Muscle of back (tissue), 11 donors: ENCODE data around the gene ZNF628. TPM values are rescaled to one million over a fixed set of nuclear protein-coding genes. Genes with fewer than 3 reads are reported as not detected.

ENCODE experiments used
- DNase-seq, 3 donors: peaks; one replicate each; pipeline versions ENCODE4 v3.0.0 to v3.0.0-alpha.2; 2013
- polyA plus RNA-seq, 10 donors: library from polyadenylated mRNA; unstranded; fragments of 120-200 nt; gene quantifications; one replicate each; pipeline ENCODE4 v1.2.1, GENCODE V29; 2013; ENCODE audit not compliant: insufficient read length in 10 of 10

ZNF628 gene
- polyA plus RNA-seq, 10 donors, result 2.1 to 4.3 (median 3.1) TPM

DNA sequence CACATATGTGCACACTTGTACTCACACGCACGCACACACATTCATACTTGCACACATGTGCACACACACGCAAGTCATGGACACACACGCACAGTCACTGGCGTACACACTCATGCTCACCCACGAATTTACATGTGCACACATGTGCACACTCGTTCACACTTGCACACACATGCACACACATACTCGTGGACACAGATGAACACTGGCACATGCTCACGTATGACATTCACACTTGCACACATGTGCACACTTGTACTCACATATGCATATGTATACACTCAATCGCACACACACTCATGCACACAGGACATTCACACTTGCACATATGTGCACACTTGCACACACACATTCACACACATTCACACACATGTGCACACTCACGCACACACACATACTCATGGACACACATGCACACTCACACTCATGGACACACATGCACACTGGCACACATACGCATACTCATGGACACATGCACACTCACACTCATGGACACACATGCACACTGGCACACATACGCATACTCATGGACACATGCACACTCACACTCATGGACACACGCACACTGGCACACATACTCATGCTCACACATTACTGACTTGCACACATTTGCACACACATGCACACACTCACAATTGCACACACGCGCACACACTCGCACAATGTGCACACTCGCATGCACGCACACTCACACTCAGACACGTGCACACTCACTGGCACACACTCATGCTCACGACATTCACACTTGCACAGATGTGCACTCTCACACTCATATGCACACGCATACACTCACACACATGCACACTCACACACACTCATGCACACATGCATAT, 51.0 kb downstream of the ZNF628 start:
- DNase-seq, result no peak

GRCh38 chr19:55528030-55528803, 51.8 kb downstream of the ZNF628 start:
- DNase-seq, result no peak

DNA sequence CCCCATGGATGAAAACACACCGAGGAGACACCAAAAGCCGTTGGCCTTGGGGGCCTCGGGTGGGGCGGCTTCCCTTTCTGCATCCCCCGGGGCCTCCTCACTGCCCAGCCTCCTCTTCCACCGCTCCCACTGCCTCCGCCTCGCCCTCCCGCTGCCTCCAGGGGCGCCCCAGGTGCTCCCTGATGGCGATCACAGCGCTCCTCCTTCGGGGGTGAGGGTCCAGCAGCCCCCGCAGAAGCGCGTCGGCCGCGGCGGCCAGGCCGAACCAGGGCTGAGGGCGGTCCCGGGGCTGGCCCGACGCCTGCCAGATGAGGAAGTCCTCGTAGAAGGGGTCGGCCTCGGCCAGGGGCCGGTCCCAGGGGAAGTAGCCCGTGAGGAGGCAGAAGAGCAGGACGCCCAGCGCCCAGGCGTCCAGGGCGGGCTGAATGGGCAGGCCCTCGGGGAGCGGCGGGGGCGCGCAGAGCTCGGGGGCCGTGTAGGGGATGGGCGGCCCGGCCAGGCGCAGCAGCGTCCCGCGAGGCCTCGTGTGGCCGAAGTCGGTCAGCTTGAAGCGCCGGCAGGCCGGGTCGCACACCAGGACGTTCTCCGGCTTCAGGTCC, 53.3 kb downstream of the ZNF628 start:
- DNase-seq, result no peak

GRCh38 chr19:55530996-55531395, 54.6 kb downstream of the ZNF628 start:
- DNase-seq, result no peak

Other genes with a start within 250 kb of the ZNF628 start
- gene TMEM86B, start 247.9 kb upstream of the ZNF628 start, polyA plus RNA-seq, result 1 to 10 TPM; 1.4 to 3.5 (median 2.9) TPM
- 10 to 100 TPM; 21.5 to 31.9 (median 27.8) TPM for gene PPP6R1, start 217.6 kb upstream of the ZNF628 start, polyA plus RNA-seq
- gene HSPBP1, start 196.5 kb upstream of the ZNF628 start, polyA plus RNA-seq, result 10 to 100 TPM; 14.6 to 29.6 (median 21.2) TPM
- gene BRSK1, start 192.6 kb upstream of the ZNF628 start, polyA plus RNA-seq, result 10 to 100 TPM in 1 of 10 donors, 1 to 10 TPM in 9; 5.0 to 10.9 (median 8.0) TPM
- gene TMEM150B, start 151.3 kb upstream of the ZNF628 start, polyA plus RNA-seq, result 1 to 10 TPM in 2 of 10 donors, under 1 TPM in 8; 0.45 to 1.3 (median 0.68) TPM
- gene KMT5C, start 136.7 kb upstream of the ZNF628 start, polyA plus RNA-seq, result 10 to 100 TPM; 12.8 to 29.0 (median 18.0) TPM
- gene COX6B2, start 121.9 kb upstream of the ZNF628 start, polyA plus RNA-seq, result 1 to 10 TPM in 2 of 10 donors, under 1 TPM in 3, not detected in 5; 0.08 to 3.0 (median 0.24) TPM
- gene GARIN5B, start 113.4 kb upstream of the ZNF628 start, polyA plus RNA-seq, result under 1 TPM in 1 of 10 donors, not detected in 9; 0.07 TPM
- gene IL11, start 106.2 kb upstream of the ZNF628 start, polyA plus RNA-seq, result under 1 TPM in 8 of 10 donors, not detected in 2; 0.07 to 0.66 (median 0.39) TPM
- not detected for gene TMEM190, start 99.8 kb upstream of the ZNF628 start, polyA plus RNA-seq
- gene TMEM238, start 92.3 kb upstream of the ZNF628 start, polyA plus RNA-seq, result under 1 TPM in 5 of 10 donors, not detected in 5; 0.12 to 0.48 (median 0.23) TPM
- 1,000 to 10,000 TPM; 1,118 to 2,122 (median 1,535) TPM for gene RPL28, start 90.7 kb upstream of the ZNF628 start, polyA plus RNA-seq
- gene UBE2S, start 68.8 kb upstream of the ZNF628 start, polyA plus RNA-seq, result 10 to 100 TPM; 26.3 to 47.0 (median 37.2) TPM
- under 1 TPM; 0.07 to 0.39 (median 0.15) TPM for gene SHISA7, start 33.3 kb upstream of the ZNF628 start, polyA plus RNA-seq
- gene ISOC2, start 15.0 kb upstream of the ZNF628 start, polyA plus RNA-seq, result 10 to 100 TPM; 26.6 to 40.9 (median 30.8) TPM
- gene C19orf85, start 11.9 kb upstream of the ZNF628 start, polyA plus RNA-seq, result not detected
- 10 to 100 TPM; 21.1 to 41.2 (median 27.1) TPM for gene NAT14, start 8.6 kb downstream of the ZNF628 start, polyA plus RNA-seq
- 10 to 100 TPM; 13.9 to 50.8 (median 23.6) TPM for gene SSC5D, start 11.8 kb downstream of the ZNF628 start, polyA plus RNA-seq
- gene SBK2, start 60.5 kb downstream of the ZNF628 start, polyA plus RNA-seq, result 1 to 10 TPM in 9 of 10 donors, under 1 TPM in 1; 0.90 to 6.8 (median 3.3) TPM
- gene SBK3, start 68.9 kb downstream of the ZNF628 start, polyA plus RNA-seq, result under 1 TPM in 3 of 10 donors, not detected in 7; 0.12 to 0.49 (median 0.12) TPM
- gene ZNF579, start 104.2 kb downstream of the ZNF628 start, polyA plus RNA-seq, result 10 to 100 TPM in 6 of 10 donors, 1 to 10 TPM in 4; 9.2 to 14.7 (median 10.4) TPM
- gene FIZ1, start 122.9 kb downstream of the ZNF628 start, polyA plus RNA-seq, result 10 to 100 TPM in 8 of 10 donors, 1 to 10 TPM in 2; 8.5 to 13.3 (median 11.1) TPM
- gene ZNF524, start 123.7 kb downstream of the ZNF628 start, polyA plus RNA-seq, result 1 to 10 TPM; 4.6 to 9.1 (median 7.2) TPM
- gene ZNF865, start 129.0 kb downstream of the ZNF628 start, polyA plus RNA-seq, result 1 to 10 TPM; 5.0 to 8.7 (median 6.5) TPM
- 1 to 10 TPM; 5.9 to 9.1 (median 7.5) TPM for gene ZNF784, start 147.9 kb downstream of the ZNF628 start, polyA plus RNA-seq
- 10 to 100 TPM; 17.4 to 27.7 (median 18.9) TPM for gene ZNF580, start 164.4 kb downstream of the ZNF628 start, polyA plus RNA-seq
- gene ZNF581, start 167.0 kb downstream of the ZNF628 start, polyA plus RNA-seq, result 10 to 100 TPM; 17.3 to 29.8 (median 24.3) TPM
- 10 to 100 TPM; 10.2 to 17.7 (median 12.1) TPM for gene CCDC106, start 171.6 kb downstream of the ZNF628 start, polyA plus RNA-seq
- 100 to 1,000 TPM in 7 of 10 donors, 10 to 100 TPM in 3; 94.9 to 144 (median 118) TPM for gene U2AF2, start 178.4 kb downstream of the ZNF628 start, polyA plus RNA-seq
- gene EPN1, start 198.6 kb downstream of the ZNF628 start, polyA plus RNA-seq, result 10 to 100 TPM; 59.0 to 99.0 (median 74.3) TPM